ENCODE measurements around the gene CLEC1B.
"Not testable (repeated sequence)": the region's sequence is repeated elsewhere in the genome, so short reads cannot be mapped to it uniquely, and the experiment has no call there.

Gene CLEC1B

GRCh38 chr12:9999016-9999415 lies at the start of gene CLEC1B:
Gene CLEC1B, minus strand, starts transcription at chr12:9999121. Its CDS starts 21 bp downstream, at chr12:9999100.
- DNase-seq, result no peak

GRCh38 chr12:10048526-10048925 lies 49.6 kb upstream of the CLEC1B start:
- no peak for DNase-seq

- no peak for DNase-seq
These were observed 43.2 kb upstream of the CLEC1B start for GRCh38 chr12:10042167-10042566.

- no peak for DNase-seq
These were observed 35.0 kb upstream of the CLEC1B start for GRCh38 chr12:10033783-10034545.

- DNase-seq, result no peak
These were observed 32.9 kb upstream of the CLEC1B start for GRCh38 chr12:10031771-10032175.

- no peak for DNase-seq
These were observed 32.4 kb upstream of the CLEC1B start for GRCh38 chr12:10031321-10031720.

GRCh38 chr12:10030446-10030845 lies 31.5 kb upstream of the CLEC1B start, which contains the start of gene CLEC9A:
Gene CLEC9A, plus strand, starts transcription at chr12:10030682. Its CDS starts 22,006 bp downstream, at chr12:10052688.
- DNase-seq, result no peak

- no peak for DNase-seq
These were observed 28.8 kb upstream of the CLEC1B start for GRCh38 chr12:10027721-10028120.

GRCh38 chr12:10027311-10027710 lies 28.4 kb upstream of the CLEC1B start:
- DNase-seq, result no peak

GRCh38 chr12:10026666-10027065 lies 27.7 kb upstream of the CLEC1B start:
- DNase-seq, result not testable (repeated sequence)

- no peak for DNase-seq
These were observed 26.3 kb upstream of the CLEC1B start for GRCh38 chr12:10025236-10025635.

- no peak for DNase-seq
These were observed 22.4 kb upstream of the CLEC1B start for GRCh38 chr12:10021342-10021741.

GRCh38 chr12:10018386-10018785 lies 19.5 kb upstream of the CLEC1B start:
- no peak for DNase-seq

- no peak for DNase-seq
These were observed 18.0 kb upstream of the CLEC1B start for GRCh38 chr12:10016881-10017280.

- no peak for DNase-seq
These were observed 16.5 kb upstream of the CLEC1B start for GRCh38 chr12:10015450-10015849.

GRCh38 chr12:10012630-10013330 lies 13.9 kb upstream of the CLEC1B start:
- no peak for DNase-seq

- no peak for DNase-seq
These were observed 2.4 kb upstream of the CLEC1B start for GRCh38 chr12:10001171-10001776.

- no peak for DNase-seq
These were observed 6.6 kb downstream of the CLEC1B start for GRCh38 chr12:9992296-9992695.

- DNase-seq, result no peak
These were observed 7.0 kb downstream of the CLEC1B start for GRCh38 chr12:9991876-9992275.

GRCh38 chr12:9980126-9980525 lies 18.8 kb downstream of the CLEC1B start:
- no peak for DNase-seq

GRCh38 chr12:9977916-9978315 lies 21.0 kb downstream of the CLEC1B start:
- DNase-seq, result no peak

GRCh38 chr12:9976626-9977025 lies 22.3 kb downstream of the CLEC1B start:
- not testable (repeated sequence) for DNase-seq

- no peak for DNase-seq
These were observed 23.3 kb downstream of the CLEC1B start for GRCh38 chr12:9975614-9976013.

GRCh38 chr12:9974731-9975130 lies 24.2 kb downstream of the CLEC1B start:
- DNase-seq, result not testable (repeated sequence)
